Esophagus squamous epithelium (tissue), 5 donors: ENCODE measurements around the gene CLK1. TPM values are rescaled to one million over a fixed set of nuclear protein-coding genes. Genes with fewer than 3 reads are reported as not detected.

Source experiments
- DNase-seq: peaks from one replicate; lab custom pipeline; 2025; lab: John Stamatoyannopoulos, UW
- H3K27ac ChIP-seq, 4 donors: fragments of 200-600 bp; sonication (generic); one replicate each; pipeline ENCODE4 v1.5.1; 2016 to 2019; ENCODE audit warnings: mild to moderate bottlenecking in 1 of 4
- H3K27me3 ChIP-seq, 4 donors: fragments of 200-600 bp; sonication (generic); 1 replicate in 3 of 4; 2 replicates in 1 of 4; pipeline versions ENCODE4 v1.5.1 to v1.6.0; 2017 to 2021; ENCODE audit warnings: antibody characterized with exemption in 1 of 4
- H3K36me3 ChIP-seq, 3 donors: fragments of 200-600 bp; sonication (generic); one replicate each; pipeline ENCODE4 v1.5.1; 2016 to 2019
- H3K4me1 ChIP-seq, 3 donors: fragments of 200-600 bp; sonication (generic); one replicate each; pipeline ENCODE4 v1.5.1; 2017 to 2019
- H3K4me3 ChIP-seq, 4 donors: fragments of 200-600 bp; sonication (generic); 1 replicate in 3 of 4; 2 replicates in 1 of 4; pipeline ENCODE4 v1.5.1; 2016 to 2019; ENCODE audit warnings: mild to moderate bottlenecking in 2 of 4, moderate library complexity in 1 of 4
- H3K9me3 ChIP-seq, 3 donors: fragments of 200-600 bp; sonication (generic); one replicate each; pipeline ENCODE4 v1.5.1; 2016 to 2019
- POLR2A ChIP-seq, 4 donors: fragments of 450-650 bp; IDR thresholded peaks; one replicate each; pipeline ENCODE4 v1.6.1; 2017; ENCODE audit warnings: antibody characterized with exemption in 4 of 4, mild to moderate bottlenecking in 4 of 4, moderate library complexity in 3 of 4
- WGBS, 2 donors: methylation state at CpG; one replicate each; pipeline ENCODE4 v1.1.5; 2018; 5-methylcytosine and 5-hydroxymethylcytosine counted together
- intact Hi-C: fragments of 100-400 bp; cut with DNase I; formaldehyde crosslinking; loops from one replicate; pipeline ENCODE4 v1.15.0; 2022
- total RNA-seq, 4 donors: library from RNA; depleted of rRNA; stranded (reverse); fragments of >200 nt; gene quantifications; one replicate each; pipeline ENCODE4 v1.1.0, GENCODE V29; 2016
- TF ChIP-seq, protein P1 (sequence below), 6 experiments: fragments of 450-650 bp in 4 of 6; fragments of 200-600 bp in 2 of 6; sonication (generic) in 2 of 6; IDR thresholded peaks; one replicate each; pipeline ENCODE4 v1.5.1; 2016 to 2019; ENCODE audit warnings: antibody characterized with exemption in 6 of 6, mild to moderate bottlenecking in 4 of 6, moderate library complexity in 4 of 6
- donor health status: DM: yes; HTN: yes; CAD: no.

CLK1 gene
- total RNA-seq = 100 to 1,000 TPM in 1 of 4 donors, 10 to 100 TPM in 3; 59.4 to 161 (median 74.7) TPM

DNA sequence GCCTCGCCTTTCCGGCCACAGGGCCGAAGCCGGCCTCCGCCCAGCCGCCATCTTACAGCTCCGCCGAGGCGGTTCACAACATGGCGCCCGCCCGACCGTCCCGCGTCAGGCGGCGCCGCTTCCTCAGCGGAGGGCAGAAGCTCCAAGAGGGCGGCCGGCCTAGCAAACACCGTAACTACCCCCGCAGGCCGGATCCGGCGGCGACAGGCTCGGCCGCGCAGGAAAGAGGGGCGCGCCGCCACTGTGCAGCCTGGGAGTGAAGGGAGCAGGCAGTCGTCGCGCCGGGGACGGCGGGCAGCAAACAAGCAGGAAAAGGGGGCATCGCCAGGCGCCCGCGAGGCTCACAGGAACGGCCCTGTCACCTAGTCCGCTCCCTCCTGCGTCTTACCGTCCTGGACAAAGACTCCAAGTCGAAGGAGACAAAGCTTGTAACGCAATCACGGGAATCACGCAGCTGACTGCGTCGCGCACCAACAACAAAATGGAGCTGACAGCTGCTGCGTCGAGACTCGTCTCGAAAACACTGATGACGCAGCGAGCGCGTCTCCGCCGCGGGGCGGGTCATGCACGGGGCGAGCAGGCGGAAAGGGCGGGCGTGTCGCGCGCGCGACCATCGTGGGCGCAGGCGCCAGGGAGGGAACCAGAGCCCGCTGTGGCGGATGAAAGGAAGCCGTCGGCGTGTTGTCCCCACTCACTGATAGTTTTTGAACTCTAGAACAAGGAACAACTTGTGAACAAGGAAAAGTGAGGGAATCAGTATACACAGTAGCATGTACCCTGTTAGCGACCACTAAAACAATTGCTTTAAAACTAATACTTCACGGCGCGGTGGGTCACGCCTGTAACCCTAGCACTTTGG, at the start of gene CLK1:
Gene CLK1 (minus strand): TSS at position 483 of the 859 bp plus-strand sequence. CDS start 2,796 bp downstream, outside the sequence.
- intact Hi-C loops = loop anchor here (5.0 kb wide), 1 partner anchor 52 kb away; the partner anchor contains the start of gene BZW1
- H3K9me3 ChIP-seq = no peaks in the 10 kb centered on the region
- H3K4me3 ChIP-seq = peak within 1 kb of the TSS; percentile 81 to 100 (median 94)
- peak within 1 kb of the TSS; percentile 99 to 100 (median 100) for H3K27ac ChIP-seq
- 1 to 2% methylated on average over 26 to 42 of the region's 89 CpGs for WGBS, 2 donors
- TF ChIP-seq POLR2A (IDR thresholded peaks at IDR 0.05) = peak; percentile 36 to 100 (median 99)
- TF ChIP-seq, protein P1, sequence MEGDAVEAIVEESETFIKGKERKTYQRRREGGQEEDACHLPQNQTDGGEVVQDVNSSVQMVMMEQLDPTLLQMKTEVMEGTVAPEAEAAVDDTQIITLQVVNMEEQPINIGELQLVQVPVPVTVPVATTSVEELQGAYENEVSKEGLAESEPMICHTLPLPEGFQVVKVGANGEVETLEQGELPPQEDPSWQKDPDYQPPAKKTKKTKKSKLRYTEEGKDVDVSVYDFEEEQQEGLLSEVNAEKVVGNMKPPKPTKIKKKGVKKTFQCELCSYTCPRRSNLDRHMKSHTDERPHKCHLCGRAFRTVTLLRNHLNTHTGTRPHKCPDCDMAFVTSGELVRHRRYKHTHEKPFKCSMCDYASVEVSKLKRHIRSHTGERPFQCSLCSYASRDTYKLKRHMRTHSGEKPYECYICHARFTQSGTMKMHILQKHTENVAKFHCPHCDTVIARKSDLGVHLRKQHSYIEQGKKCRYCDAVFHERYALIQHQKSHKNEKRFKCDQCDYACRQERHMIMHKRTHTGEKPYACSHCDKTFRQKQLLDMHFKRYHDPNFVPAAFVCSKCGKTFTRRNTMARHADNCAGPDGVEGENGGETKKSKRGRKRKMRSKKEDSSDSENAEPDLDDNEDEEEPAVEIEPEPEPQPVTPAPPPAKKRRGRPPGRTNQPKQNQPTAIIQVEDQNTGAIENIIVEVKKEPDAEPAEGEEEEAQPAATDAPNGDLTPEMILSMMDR (IDR thresholded peaks at IDR 0.05) = peak in 1 of 6 experiments; percentile 15
- peaks cover 0 to 20% (median 9%) of the 10 kb centered on the region in 3 donors for H3K36me3 ChIP-seq
- H3K27me3 ChIP-seq = no peaks in the 10 kb centered on the region
- peaks cover 7 to 57% (median 19%) of the 10 kb centered on the region in 3 donors for H3K4me1 ChIP-seq
- DNase-seq = peak; percentile 85

DNA sequence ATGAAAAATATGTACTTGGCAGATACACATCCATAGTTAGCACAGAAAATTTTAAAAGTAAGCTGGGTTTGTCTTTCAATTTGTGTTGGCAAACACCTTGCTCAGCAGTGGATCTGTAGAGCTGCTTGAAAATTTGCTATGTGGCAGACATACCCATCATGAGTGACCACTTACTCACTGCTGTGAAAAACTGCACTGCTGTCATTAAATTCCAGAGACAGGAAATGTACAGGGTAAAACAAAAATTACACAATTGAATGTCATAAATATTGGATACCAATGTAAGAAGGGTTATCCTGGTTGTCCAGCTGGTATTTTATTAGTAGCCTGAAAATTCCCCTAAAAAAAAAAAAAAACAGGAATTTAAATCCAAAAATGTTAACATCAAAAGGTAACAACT, 49.2 kb upstream of the CLK1 start:
- Histone ChIP-seq H3K36me3 (peaks cover 7 to 98% (median 30%) of the 10 kb centered on the region in 3 donors), H3K4me3 (no peak overlapping the region), H3K27ac (no peak overlapping the region), H3K9me3 (no peaks in the 10 kb centered on the region), H3K27me3 (no peaks in the 10 kb centered on the region), H3K4me1 (no peaks in the 10 kb centered on the region)
- intact Hi-C loops = no loop called here
- DNase-seq = no peak
- TF ChIP-seq, protein P1 (IDR thresholded peaks at IDR 0.05) = no peak
- TF ChIP-seq POLR2A (IDR thresholded peaks at IDR 0.05) = no peak

DNA sequence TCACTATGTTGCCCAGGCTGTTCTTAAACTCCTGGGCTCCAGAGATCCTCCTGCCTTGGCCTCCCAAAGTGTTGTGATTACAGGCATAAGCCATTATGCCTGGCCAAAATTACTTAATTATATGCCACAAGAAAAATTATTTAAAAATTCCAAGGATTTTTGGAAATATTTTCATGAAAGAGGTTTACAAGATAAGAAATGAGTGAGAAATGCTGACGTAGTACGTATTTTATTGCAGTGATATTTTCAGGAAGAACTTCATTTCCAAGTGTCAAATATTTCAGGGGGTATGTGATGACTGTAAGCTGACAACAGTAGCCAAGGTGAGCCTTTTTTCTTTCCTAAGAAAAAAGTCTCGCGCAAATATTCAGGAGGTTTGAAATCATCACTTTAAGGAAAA, 45.5 kb upstream of the CLK1 start:
- H3K4me1 ChIP-seq = no peaks in the 10 kb centered on the region
- DNase-seq = no peak
- WGBS, 2 donors = 93 to 94% methylated on average over 4 of the region's 4 CpGs
- H3K27me3 ChIP-seq = no peaks in the 10 kb centered on the region
- H3K27ac ChIP-seq = no peak overlapping the region
- H3K36me3 ChIP-seq = peaks cover 2 to 95% (median 24%) of the 10 kb centered on the region in 3 donors
- H3K4me3 ChIP-seq = no peak overlapping the region
- TF ChIP-seq POLR2A (IDR thresholded peaks at IDR 0.05) = no peak
- TF ChIP-seq, protein P1 (IDR thresholded peaks at IDR 0.05) = no peak
- intact Hi-C loops = loop anchor here (10.0 kb wide), 1 partner anchor 265 kb away; no protein-coding TSS in a partner anchor
- H3K9me3 ChIP-seq = no peaks in the 10 kb centered on the region

DNA sequence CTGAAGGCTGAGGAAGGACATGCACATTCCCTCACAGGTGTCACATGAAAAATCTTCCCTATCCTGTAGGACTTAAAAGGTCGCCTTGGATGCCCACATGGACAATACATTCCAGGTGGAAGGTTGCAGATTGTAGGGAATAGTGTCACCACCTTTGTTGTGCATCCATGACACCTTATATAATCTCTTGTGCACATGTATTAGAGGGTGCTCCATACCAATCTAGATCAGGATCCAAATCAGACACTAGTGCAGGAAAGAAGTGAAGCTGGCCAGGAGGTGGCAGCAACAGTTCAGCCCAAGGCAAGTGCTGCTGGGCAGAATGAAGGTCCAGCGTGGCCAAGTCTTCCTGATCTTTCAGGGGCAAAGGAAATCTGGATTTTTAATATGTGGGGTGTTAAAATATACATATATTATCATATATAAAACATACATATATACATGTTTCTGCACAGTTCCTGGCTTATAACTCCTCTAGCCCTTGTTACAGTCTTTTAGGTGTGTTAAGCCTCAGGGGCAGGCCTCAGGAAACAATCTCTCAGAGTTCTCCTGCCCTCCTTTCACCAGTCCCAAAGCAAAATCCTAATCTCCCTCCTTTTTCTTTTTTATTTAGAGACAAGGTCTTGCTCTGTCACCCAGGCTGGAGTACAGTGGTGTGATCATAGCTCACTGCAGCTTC, 41.3 kb upstream of the CLK1 start:
- WGBS, 2 donors = 46 to 49% methylated on average over 2 of the region's 2 CpGs
- H3K9me3 ChIP-seq = no peaks in the 10 kb centered on the region
- no peak overlapping the region for H3K27ac ChIP-seq
- no peak overlapping the region for H3K4me3 ChIP-seq
- intact Hi-C loops = loop anchor here (10.0 kb wide), 1 partner anchor 269 kb away; no protein-coding TSS in a partner anchor
- H3K4me1 ChIP-seq = no peaks in the 10 kb centered on the region
- H3K27me3 ChIP-seq = no peaks in the 10 kb centered on the region
- DNase-seq = no peak
- no peak for TF ChIP-seq POLR2A (IDR thresholded peaks at IDR 0.05)
- TF ChIP-seq, protein P1 (IDR thresholded peaks at IDR 0.05) = peak; percentile 43 to 70 (median 55)
- peaks cover 0 to 88% (median 4%) of the 10 kb centered on the region in 3 donors for H3K36me3 ChIP-seq
